GM12872 (cell line): Measurements from ENCODE around the gene ACSM6.

Experiments
- CTCF ChIP-seq: IDR thresholded peaks from 3 replicates; pipeline ENCODE4 v1.5.1; 2011; ENCODE audit warnings: low read depth, mild to moderate bottlenecking, low read length, moderate library complexity; ENCODE audit not compliant: insufficient read depth

The ACSM6 gene

DNA sequence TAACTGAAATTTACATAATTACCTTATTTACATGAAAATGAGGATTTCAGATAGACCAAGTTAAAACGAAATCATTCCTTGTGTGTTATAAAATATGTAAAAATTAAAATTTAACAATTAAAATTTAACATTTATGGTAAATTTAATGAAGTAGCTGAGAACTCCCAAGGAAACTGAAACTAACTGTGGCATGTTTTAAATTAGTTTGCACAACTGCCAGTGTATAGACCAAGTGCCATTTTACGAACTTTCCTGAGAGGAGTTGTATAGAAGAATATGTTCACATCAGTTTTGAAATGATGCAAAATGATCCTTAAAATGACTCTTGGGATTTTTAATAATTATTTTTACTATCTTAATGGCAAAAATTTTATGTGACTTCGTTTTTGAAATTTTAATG, 73.2 kb downstream of the ACSM6 start:
- no peak for TF ChIP-seq CTCF

DNA sequence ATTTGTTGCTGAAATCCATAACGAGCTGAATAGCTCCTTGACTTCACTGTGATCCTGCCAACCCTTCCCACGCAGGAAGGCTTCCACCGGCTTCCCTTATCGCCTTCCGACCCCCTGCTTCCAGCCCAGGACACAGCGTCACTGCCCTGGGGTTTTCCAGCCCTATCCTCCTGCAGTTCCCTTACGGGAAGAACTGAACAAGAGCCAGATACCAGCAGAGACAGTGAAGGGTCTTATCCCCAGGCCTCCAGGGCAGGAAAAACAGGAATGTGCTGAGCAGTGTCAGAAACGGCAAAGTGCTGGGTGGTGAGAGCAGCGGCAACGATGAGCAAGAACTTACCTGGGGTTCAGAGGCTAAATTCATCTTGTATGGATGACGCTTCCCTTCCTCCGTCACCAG, 74.4 kb downstream of the ACSM6 start:
- TF ChIP-seq CTCF: no peak

DNA sequence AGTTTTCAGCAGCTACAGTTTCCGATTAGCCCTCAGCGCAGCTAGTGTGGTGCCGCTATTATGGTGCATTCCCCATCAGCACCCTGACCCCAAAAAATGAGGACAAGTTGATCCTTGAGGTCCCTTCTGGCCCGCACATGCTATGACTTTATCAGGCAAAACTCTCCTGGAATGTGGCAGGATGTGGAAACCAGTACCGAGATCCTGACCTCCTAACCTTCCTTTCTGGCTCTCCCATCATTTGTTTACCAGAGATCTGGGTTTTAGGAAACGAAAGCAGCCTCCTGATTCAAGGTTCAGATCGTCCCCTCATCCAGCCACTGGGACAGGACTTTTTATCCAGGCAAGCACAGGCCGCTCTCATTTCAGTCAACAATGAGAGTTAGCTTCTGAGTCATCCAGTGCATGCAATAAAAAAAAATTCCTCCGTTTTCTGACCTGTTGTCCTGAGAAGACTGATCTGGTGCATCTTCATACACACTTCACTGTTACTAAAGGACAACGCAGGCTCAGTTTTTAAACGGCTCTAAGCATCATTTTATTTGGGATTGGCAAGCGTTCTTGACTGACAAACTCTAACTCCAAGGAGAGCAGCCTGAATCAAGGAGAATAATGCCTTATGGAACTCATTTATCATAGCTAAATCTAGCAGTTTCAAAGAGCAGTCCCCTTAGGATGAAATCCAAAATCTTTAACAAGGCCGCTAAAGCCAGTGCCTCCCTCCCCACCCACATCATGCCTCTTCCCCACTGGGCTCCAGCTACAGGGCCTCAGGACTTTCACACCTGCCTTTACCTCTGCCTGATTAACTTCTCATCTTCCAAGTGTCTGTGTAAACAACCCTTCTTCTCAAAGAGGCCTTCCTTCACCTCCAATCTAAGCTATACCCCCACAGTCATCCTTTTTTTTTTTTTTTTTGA, 79.6 kb downstream of the ACSM6 start:
- no peak for TF ChIP-seq CTCF

DNA sequence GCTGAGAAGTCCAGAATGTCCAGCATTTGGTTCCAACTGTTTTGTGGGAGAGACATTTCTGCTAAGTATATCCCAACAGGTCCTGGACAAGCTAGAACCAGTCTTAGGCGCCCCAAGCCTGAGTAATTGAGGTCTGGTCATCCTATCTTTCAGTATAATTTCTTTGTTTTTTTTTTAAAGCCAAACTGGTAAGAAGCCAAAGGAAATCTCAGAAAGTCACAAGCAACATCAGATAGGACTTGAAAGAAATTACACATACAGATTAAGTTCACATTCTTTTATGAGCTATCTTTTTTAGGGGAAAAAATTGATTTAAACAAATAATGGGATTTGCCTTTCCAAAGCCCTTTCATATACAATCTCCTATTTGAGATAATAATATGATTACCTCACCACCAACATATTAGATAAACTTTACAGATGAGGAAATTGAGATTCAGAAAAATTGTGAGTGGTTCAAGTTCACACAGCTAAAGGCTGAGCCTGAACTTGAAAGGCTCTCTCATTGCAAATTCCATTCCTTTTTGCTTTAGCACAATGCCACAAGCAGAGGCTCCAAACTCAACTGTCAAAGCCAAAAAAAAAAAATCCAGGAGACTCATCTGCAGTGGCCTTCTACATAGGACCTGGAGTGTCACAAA, 81.8 kb downstream of the ACSM6 start:
- no peak for TF ChIP-seq CTCF

GRCh38 chr10:95276367-95277200, 82.5 kb downstream of the ACSM6 start:
- no peak for TF ChIP-seq CTCF

- TF ChIP-seq CTCF: no peak
Observed at GRCh38 chr10:95277201-95277570, 83.1 kb downstream of the ACSM6 start.

- TF ChIP-seq CTCF: no peak
Observed at GRCh38 chr10:95277614-95278013, 83.6 kb downstream of the ACSM6 start.
